Neural cell (in vitro differentiated cells): ENCODE measurements around the gene PRIMPOL. TPM values are rescaled to one million over a fixed set of nuclear protein-coding genes. Genes with fewer than 3 reads are reported as not detected.

Source experiments
- H2AFZ ChIP-seq: fragments of 200-600, 300-800 bp; sonication (generic), shearing (Covaris generic); 2 replicates; pipeline ENCODE4 v1.6.0; 2014; ENCODE audit warnings: low read depth, mild to moderate bottlenecking, antibody characterized with exemption, low read length, moderate library complexity
- H3F3A ChIP-seq: fragments of 200-600 bp; shearing (Covaris generic); 2 replicates; pipeline ENCODE4 v1.6.1; 2016; ENCODE audit warnings: mild to moderate bottlenecking, moderate library complexity, mixed read lengths, antibody characterized with exemption, low read length; ENCODE audit not compliant: insufficient read depth, poor library complexity, severe bottlenecking
- H3K27ac ChIP-seq: fragments of 200-600, 300-800 bp; sonication (generic), shearing (Covaris generic); 2 replicates; pipeline ENCODE4 v1.5.1; 2014; ENCODE audit warnings: mild to moderate bottlenecking, low read length, moderate library complexity
- H3K27me3 ChIP-seq: fragments of 300-800, 200-600 bp; sonication (generic), shearing (Covaris generic); 2 replicates; pipeline ENCODE4 v1.6.0; 2014; ENCODE audit warnings: mild to moderate bottlenecking, low read depth, low read length, moderate library complexity; ENCODE audit not compliant: insufficient read depth
- H3K36me3 ChIP-seq: fragments of 300-800, 200-600 bp; sonication (generic), shearing (Covaris generic); 2 replicates; pipeline ENCODE4 v1.5.1; 2014; ENCODE audit warnings: mild to moderate bottlenecking, antibody characterized with exemption, low read length, moderate library complexity; ENCODE audit not compliant: insufficient read depth
- H3K4me2 ChIP-seq: fragments of 300-800, 200-600 bp; sonication (generic), shearing (Covaris generic); 2 replicates; pipeline ENCODE4 v1.6.0; 2014; ENCODE audit warnings: mild to moderate bottlenecking, low read length
- H3K4me3 ChIP-seq: fragments of 300-800, 200-600 bp; sonication (generic), shearing (Covaris generic); 2 replicates; pipeline ENCODE4 v1.5.1; 2014; ENCODE audit warnings: mild to moderate bottlenecking, low read length, moderate library complexity
- H3K79me2 ChIP-seq: fragments of 200-600 bp; shearing (Covaris generic); replicated peaks from 2 replicates; pipeline ENCODE4 v1.6.0; 2014; ENCODE audit warnings: mild to moderate bottlenecking, low read length, moderate library complexity; ENCODE audit not compliant: insufficient read depth
- H3K9ac ChIP-seq: fragments of 300-800, 200-600 bp; sonication (generic), shearing (Covaris generic); 2 replicates; pipeline ENCODE4 v1.6.1; 2016; ENCODE audit warnings: mild to moderate bottlenecking, low read length, mixed read lengths
- H3K9me2 ChIP-seq: fragments of 200-600 bp; shearing (Covaris generic); 2 replicates; pipeline ENCODE4 v1.6.1; 2016; ENCODE audit warnings: mild to moderate bottlenecking, low read length, mixed read lengths; ENCODE audit not compliant: insufficient read depth
- H3K9me3 ChIP-seq: fragments of 200-600, 300-800 bp; sonication (generic), shearing (Covaris generic); 2 replicates; pipeline ENCODE4 v1.6.1; 2016; ENCODE audit warnings: mild to moderate bottlenecking, mixed run types, low read length, moderate library complexity, mixed read lengths
- H4K20me1 ChIP-seq: fragments of 200-600 bp; shearing (Covaris generic); 2 replicates; pipeline ENCODE4 v1.6.1; 2016; ENCODE audit warnings: mild to moderate bottlenecking, mixed run types; ENCODE audit not compliant: insufficient read depth
- EP300 ChIP-seq: fragments of 450-650 bp; conservative IDR thresholded peaks from 2 replicates; pipeline ENCODE4 v1.6.1; 2014; ENCODE audit warnings: antibody characterized with exemption, mild to moderate bottlenecking, moderate library complexity; ENCODE audit not compliant: poor library complexity, severe bottlenecking
- EZH2 ChIP-seq: fragments of 200-600, 300-800 bp; shearing (Covaris generic), sonication (generic); IDR thresholded peaks from 2 replicates; pipeline ENCODE4 v1.6.1; 2014; ENCODE audit warnings: antibody characterized with exemption, low read length, borderline replicate concordance, mild to moderate bottlenecking; ENCODE audit not compliant: insufficient read depth, poor library complexity, severe bottlenecking
- MXI1 ChIP-seq: fragments of 450-650 bp; conservative IDR thresholded peaks from 2 replicates; pipeline ENCODE4 v1.6.1; 2014; ENCODE audit warnings: antibody characterized with exemption, mild to moderate bottlenecking; ENCODE audit not compliant: poor library complexity, severe bottlenecking
- POLR2AphosphoS5 ChIP-seq: IDR thresholded peaks from 2 replicates; pipeline ENCODE4 v1.6.1; 2012
- RAD21 ChIP-seq: fragments of 450-650 bp; conservative IDR thresholded peaks from 2 replicates; pipeline ENCODE4 v1.6.1; 2014; ENCODE audit warnings: antibody characterized with exemption, mild to moderate bottlenecking, moderate library complexity
- REST ChIP-seq: IDR thresholded peaks from 2 replicates; pipeline ENCODE4 v1.6.1; 2012; ENCODE audit warnings: borderline replicate concordance
- SMC3 ChIP-seq: fragments of 450-650 bp; conservative IDR thresholded peaks from 2 replicates; pipeline ENCODE4 v1.6.1; 2014; ENCODE audit warnings: antibody characterized with exemption, mild to moderate bottlenecking, moderate library complexity; ENCODE audit not compliant: poor library complexity
- TAF1 ChIP-seq: IDR thresholded peaks from 2 replicates; pipeline ENCODE4 v1.6.1; 2012; ENCODE audit warnings: low read depth
- polyA plus RNA-seq: library from polyadenylated mRNA; depleted of rRNA; stranded (reverse); fragments of >200 nt; gene quantifications from 2 replicates; pipeline ENCODE4 v1.2.3, GENCODE V29; 2014
- TF ChIP-seq, protein P1 (sequence below): fragments of 450-650 bp; IDR thresholded peaks from 2 replicates; pipeline ENCODE4 v1.5.1; 2014; ENCODE audit warnings: antibody characterized with exemption, mild to moderate bottlenecking, moderate library complexity; ENCODE audit not compliant: poor library complexity, severe bottlenecking

PRIMPOL gene
- polyA plus RNA-seq, 1 donor from 2014 or later = 23.6 TPM

GRCh38 chr4:184628103-184628502 is 21.4 kb upstream of the PRIMPOL start:
- peaks cover 11% of the 10 kb centered on the region for H3K36me3 ChIP-seq
- no peak for TF ChIP-seq EZH2
- no peak for TF ChIP-seq POLR2AphosphoS5
- no peak for TF ChIP-seq MXI1
- TF ChIP-seq RAD21 = no peak
- TF ChIP-seq, protein P1, sequence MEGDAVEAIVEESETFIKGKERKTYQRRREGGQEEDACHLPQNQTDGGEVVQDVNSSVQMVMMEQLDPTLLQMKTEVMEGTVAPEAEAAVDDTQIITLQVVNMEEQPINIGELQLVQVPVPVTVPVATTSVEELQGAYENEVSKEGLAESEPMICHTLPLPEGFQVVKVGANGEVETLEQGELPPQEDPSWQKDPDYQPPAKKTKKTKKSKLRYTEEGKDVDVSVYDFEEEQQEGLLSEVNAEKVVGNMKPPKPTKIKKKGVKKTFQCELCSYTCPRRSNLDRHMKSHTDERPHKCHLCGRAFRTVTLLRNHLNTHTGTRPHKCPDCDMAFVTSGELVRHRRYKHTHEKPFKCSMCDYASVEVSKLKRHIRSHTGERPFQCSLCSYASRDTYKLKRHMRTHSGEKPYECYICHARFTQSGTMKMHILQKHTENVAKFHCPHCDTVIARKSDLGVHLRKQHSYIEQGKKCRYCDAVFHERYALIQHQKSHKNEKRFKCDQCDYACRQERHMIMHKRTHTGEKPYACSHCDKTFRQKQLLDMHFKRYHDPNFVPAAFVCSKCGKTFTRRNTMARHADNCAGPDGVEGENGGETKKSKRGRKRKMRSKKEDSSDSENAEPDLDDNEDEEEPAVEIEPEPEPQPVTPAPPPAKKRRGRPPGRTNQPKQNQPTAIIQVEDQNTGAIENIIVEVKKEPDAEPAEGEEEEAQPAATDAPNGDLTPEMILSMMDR = no peak
- TF ChIP-seq REST = no peak
- TF ChIP-seq SMC3 = no peak
- TF ChIP-seq EP300 = no peak
- no peak for TF ChIP-seq TAF1
- H3K27ac ChIP-seq = no peak overlapping the region
- H4K20me1 ChIP-seq = no peaks in the 10 kb centered on the region
- H3K9me2 ChIP-seq = no peaks in the 10 kb centered on the region
- H3K79me2 ChIP-seq = no peaks in the 10 kb centered on the region
- H3K4me3 ChIP-seq = no peak overlapping the region
- no peak overlapping the region for H3K9ac ChIP-seq
- H2AFZ ChIP-seq = no peak overlapping the region
- H3K9me3 ChIP-seq = no peaks in the 10 kb centered on the region
- no peak overlapping the region for H3K4me2 ChIP-seq
- no peaks in the 10 kb centered on the region for H3F3A ChIP-seq
- H3K27me3 ChIP-seq = no peaks in the 10 kb centered on the region

DNA sequence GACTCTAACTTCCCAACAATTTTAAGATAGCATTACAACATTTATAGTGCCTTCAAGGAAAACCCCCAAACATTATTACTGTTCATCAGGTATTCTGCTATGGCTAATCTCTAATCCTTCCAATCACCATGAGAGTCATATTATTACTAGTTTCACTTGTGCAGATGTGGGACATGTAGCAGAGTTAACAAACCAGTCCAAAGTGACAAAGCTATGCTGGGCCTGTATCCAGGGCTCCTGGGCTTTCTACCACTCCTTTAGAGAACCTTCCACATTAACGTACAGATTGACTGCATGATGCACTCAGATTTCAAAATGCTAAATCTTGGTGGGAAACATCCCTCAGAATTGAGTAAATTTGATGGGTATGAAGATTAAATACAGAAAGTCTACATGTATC is 16.7 kb upstream of the PRIMPOL start:
- Histone ChIP-seq H3K4me3 (no peak overlapping the region), H3K27ac (no peak overlapping the region), H4K20me1 (no peaks in the 10 kb centered on the region), H3K27me3 (no peaks in the 10 kb centered on the region), H3K79me2 (no peaks in the 10 kb centered on the region), H3F3A (no peaks in the 10 kb centered on the region), H2AFZ (no peak overlapping the region), H3K9ac (no peak overlapping the region), H3K36me3 (peaks cover 7% of the 10 kb centered on the region), H3K4me2 (no peak overlapping the region), H3K9me3 (no peaks in the 10 kb centered on the region), H3K9me2 (no peaks in the 10 kb centered on the region)
- TF ChIP-seq, protein P1 = no peak
